HCT116 (cell line): ENCODE data around the gene MNT. TPM values are rescaled to one million over a fixed set of nuclear protein-coding genes. Genes with fewer than 3 reads are reported as not detected.

Experiments
- ATAC-seq: fragments of 200-7000 bp; cut with Tn5 transposase; 2 replicates; pipeline ENCODE4 v1.9.1; 2020; ENCODE audit warnings: mild to moderate bottlenecking, moderate library complexity
- BruUV-seq: library from RNA; stranded (reverse); fragments of 400-500 nt; replicated peaks from 2 replicates; lab custom pipeline; 2021; lab: Mats Ljungman, UMichigan
- CTCF ChIA-PET: fragments of 300-600 bp; sonication (Branson Sonifier 250); formaldehyde crosslinking; loops from one replicate; lab custom pipeline; 2021; ENCODE audit warnings: antibody characterized with exemption; lab: Charles Lee
- POLR2A ChIA-PET: fragments of 300-600, 350-600 bp; sonication (Branson Sonifier 250); formaldehyde crosslinking; loops from one replicate; lab custom pipeline; 2021; ENCODE audit warnings: antibody characterized with exemption; lab: Charles Lee
- RAD21 ChIA-PET, 2 experiments: fragments of 300-600 bp; sonication (Branson Sonifier 250); formaldehyde crosslinking; loops; one replicate each; lab custom pipeline; 2023; ENCODE audit warnings: low total read pairs in 2 of 2; ENCODE audit not compliant: uncharacterized antibody in 2 of 2, unreplicated experiment in 2 of 2, low non-redundant PET in 1 of 2; lab: Charles Lee
- DNase-seq: peaks from one replicate; pipeline ENCODE4 v3.0.0-alpha.2; 2010; ENCODE audit warnings: low read depth, low spot score
- H2AFZ ChIP-seq: fragments of 200-600 bp; shearing (Covaris generic), sonication (generic); 2 replicates; pipeline ENCODE4 v1.6.1; 2017; ENCODE audit warnings: low read depth, mixed run types, mixed read lengths, antibody characterized with exemption, low read length; ENCODE audit not compliant: poor library complexity, severe bottlenecking
- H3K27ac ChIP-seq: 2 replicates; pipeline ENCODE4 v1.5.1; 2012; ENCODE audit warnings: low read depth, low read length
- H3K27me3 ChIP-seq: fragments of 200-600 bp; sonication (generic); 2 replicates; pipeline ENCODE4 v1.6.1; 2016; ENCODE audit warnings: mixed run types, low read length, mixed read lengths; ENCODE audit not compliant: insufficient read depth
- H3K36me3 ChIP-seq, 2 experiments: fragments of 200-500 bp in 1 of 2; fragments of 200-600 bp in 1 of 2; sonication (Bioruptor generic) in 1 of 2; sonication (generic) in 1 of 2; 2 replicates each; pipeline versions ENCODE4 v1.5.1 to v1.6.1; 2014 to 2016; ENCODE audit warnings: low read length in 2 of 2, inconsistent platforms in 1 of 2, mixed read lengths in 1 of 2, mixed run types in 1 of 2; ENCODE audit not compliant: insufficient read depth in 2 of 2, control insufficient read depth in 1 of 2
- H3K4me1 ChIP-seq, 2 experiments: fragments of 200-600 bp in 1 of 2; sonication (generic) in 1 of 2; 2 replicates each; pipeline versions ENCODE4 v1.5.1 to v1.6.1; 2012 to 2017; ENCODE audit warnings: low read length in 2 of 2, inconsistent platforms in 1 of 2, mild to moderate bottlenecking in 1 of 2, mixed read lengths in 1 of 2, mixed run types in 1 of 2, moderate library complexity in 1 of 2; ENCODE audit not compliant: insufficient read depth in 2 of 2, control insufficient read depth in 1 of 2
- H3K4me2 ChIP-seq: fragments of 200-600 bp; sonication (generic); 2 replicates; pipeline ENCODE4 v1.6.1; 2017; ENCODE audit warnings: mixed run types, low read length, mixed read lengths
- H3K4me3 ChIP-seq, 2 experiments: fragments of 200-600 bp in 1 of 2; sonication (generic) in 1 of 2; replicated peaks in 1 of 2; 2 replicates each; pipeline ENCODE4 v1.5.1; 2011 to 2016; ENCODE audit warnings: low read length in 2 of 2, control low read depth in 1 of 2, low read depth in 1 of 2, mild to moderate bottlenecking in 1 of 2, mixed read lengths in 1 of 2, mixed run types in 1 of 2
- H3K79me2 ChIP-seq: fragments of 200-600 bp; sonication (generic); 2 replicates; pipeline ENCODE4 v1.6.1; 2017; ENCODE audit warnings: mild to moderate bottlenecking, mixed run types, low read length, moderate library complexity, mixed read lengths; ENCODE audit not compliant: insufficient read depth
- H3K9ac ChIP-seq: fragments of 200-600 bp; sonication (generic); 2 replicates; pipeline ENCODE4 v1.6.1; 2016; ENCODE audit warnings: low read length, mixed read lengths
- H3K9me2 ChIP-seq: fragments of 200-600 bp; sonication (generic), shearing (Covaris generic); 2 replicates; pipeline ENCODE4 v1.6.1; 2017; ENCODE audit warnings: mixed run types, mild to moderate bottlenecking, moderate library complexity; ENCODE audit not compliant: insufficient read depth
- H3K9me3 ChIP-seq, 2 experiments: fragments of 200-500 bp in 1 of 2; fragments of 200-600 bp in 1 of 2; sonication (Bioruptor generic) in 1 of 2; sonication (generic) in 1 of 2; 2 replicates each; pipeline ENCODE4 v1.6.1; 2014 to 2017; ENCODE audit warnings: low read length in 2 of 2, mixed read lengths in 2 of 2, inconsistent platforms in 1 of 2, low read depth in 1 of 2, mild to moderate bottlenecking in 1 of 2, mixed run types in 1 of 2, moderate library complexity in 1 of 2; ENCODE audit not compliant: control insufficient read depth in 1 of 2, insufficient read depth in 1 of 2
- H4K20me1 ChIP-seq: fragments of 200-600 bp; sonication (generic), shearing (Covaris generic); 2 replicates; pipeline ENCODE4 v1.6.1; 2017; ENCODE audit warnings: mixed run types, mild to moderate bottlenecking, moderate library complexity; ENCODE audit not compliant: insufficient read depth
- CEBPB ChIP-seq: IDR thresholded peaks from 2 replicates; pipeline ENCODE4 v1.6.1; 2012; ENCODE audit warnings: low read depth
- CTCF ChIP-seq, 3 experiments: fragments of 200-600 bp in 1 of 3; sonication (generic) in 1 of 3; IDR thresholded peaks in 2 of 3; conservative IDR thresholded peaks in 1 of 3; 2 replicates each; pipeline ENCODE4 v1.5.1; 2012 to 2017; ENCODE audit warnings: low read depth in 2 of 3, low read length in 2 of 3, antibody characterized with exemption in 1 of 3, borderline replicate concordance in 1 of 3, control low read depth in 1 of 3, mild to moderate bottlenecking in 1 of 3, mixed read lengths in 1 of 3, mixed run types in 1 of 3, moderate library complexity in 1 of 3; ENCODE audit not compliant: insufficient read depth in 1 of 3
- ELF1 ChIP-seq: IDR thresholded peaks from 2 replicates; pipeline ENCODE4 v1.6.1; 2012; ENCODE audit warnings: low read depth, borderline replicate concordance
- MAX ChIP-seq: IDR thresholded peaks from 2 replicates; pipeline ENCODE4 v1.6.1; 2012
- ZNF274 ChIP-seq: fragments of 200-500 bp; sonication (Bioruptor generic); IDR thresholded peaks from 2 replicates; pipeline ENCODE4 v1.6.1; 2014; ENCODE audit warnings: mild to moderate bottlenecking, low read depth, low read length, inconsistent platforms
- intact Hi-C: fragments of 100-400 bp; cut with micrococcal nuclease; formaldehyde crosslinking; loops from 2 replicates; pipeline ENCODE4 v1.10.0; 2022
- total RNA-seq: library from RNA; stranded (reverse); gene quantifications from one replicate; pipeline ENCODE4 v1.2.1, GENCODE V29; 2021; ENCODE audit not compliant: unreplicated experiment

MNT gene
- total RNA-seq, 1 experiment from 2014 or later: 37.0 TPM

GRCh38 chr17:2368359-2368758, 32.5 kb downstream of the MNT start:
- CTCF ChIA-PET: interaction anchor here (3.6 kb wide), 1 partner anchor 48 kb away, joined by 12 read pairs; no protein-coding TSS in a partner anchor
- Histone ChIP-seq H3K4me1 (no peaks in the 10 kb centered on the region), H3K9ac (no peak overlapping the region), H4K20me1 (no peaks in the 10 kb centered on the region), H3K27me3 (no peaks in the 10 kb centered on the region), H3K9me3 (no peaks in the 10 kb centered on the region), H2AFZ (no peak overlapping the region), H3K27ac (no peak overlapping the region), H3K9me2 (no peaks in the 10 kb centered on the region), H3K36me3 (no peaks in the 10 kb centered on the region; a peak in 2 of 4 replicates), H3K79me2 (no peaks in the 10 kb centered on the region), H3K4me3 (no peak overlapping the region), H3K4me2 (no peak overlapping the region)
- RAD21 ChIA-PET: no interaction called here
- BruUV-seq: no TSS peak
- no peak for TF ChIP-seq ELF1
- no peak for TF ChIP-seq CEBPB
- TF ChIP-seq ZNF274: no peak
- intact Hi-C loops: no loop called here
- DNase-seq: no peak
- POLR2A ChIA-PET: no interaction called here
- no peak for ATAC-seq

GRCh38 chr17:2366747-2367494, 33.9 kb downstream of the MNT start:
- Histone ChIP-seq H3K4me2 (no peak overlapping the region), H3K9me2 (no peaks in the 10 kb centered on the region), H3K27ac (no peak overlapping the region), H3K27me3 (no peaks in the 10 kb centered on the region), H2AFZ (no peak overlapping the region), H3K4me1 (no peaks in the 10 kb centered on the region), H3K9ac (no peak overlapping the region), H3K9me3 (no peaks in the 10 kb centered on the region), H3K36me3 (peaks cover 3 to 4% of the 10 kb centered on the region in 2 experiments; a peak in 2 of 4 replicates), H3K79me2 (no peaks in the 10 kb centered on the region), H3K4me3 (no peak overlapping the region), H4K20me1 (no peaks in the 10 kb centered on the region)
- no peak for DNase-seq
- TF ChIP-seq MAX (no peak), CTCF (IDR thresholded peaks at IDR 0.05 in 2 of 3, conservative IDR thresholded peaks at IDR 0.05 in 1 of 3; ENCODE audit: borderline replicate concordance in 1 of 3, insufficient read depth in 1 of 3, low read depth in 2 of 3, low read length in 2 of 3) (peak in 2 of 3 experiments; percentile 13 to 22; a peak in 1 of 6 replicates)
- BruUV-seq: no TSS peak
- CTCF ChIA-PET: no interaction called here
- POLR2A ChIA-PET: no interaction called here
- intact Hi-C loops: no loop called here
- RAD21 ChIA-PET: no interaction called here
- ATAC-seq: no peak
